Common myeloid progenitor, CD34-positive (primary cell): ENCODE measurements around the gene NUP188.

Experiments used
- CTCF ChIA-PET: fragments of 350-600 bp; sonication (Branson Sonifier 250); formaldehyde crosslinking; loops from one replicate; lab custom pipeline; 2021; ENCODE audit warnings: antibody characterized with exemption; lab: Charles Lee
- POLR2A ChIA-PET: fragments of 350-600 bp; sonication (Branson Sonifier 250); formaldehyde crosslinking; loops from one replicate; lab custom pipeline; 2021; ENCODE audit warnings: antibody characterized with exemption; lab: Charles Lee
- DNase-seq, 3 donors: peaks; one replicate each; pipeline versions ENCODE4 v3.0.0 to v3.0.0-alpha.2; 2013
- H3K27ac ChIP-seq, 2 experiments: 1 replicate in 1 of 2; 2 replicates in 1 of 2; pipeline ENCODE4 v1.7.0; 2013; ENCODE audit warnings: inconsistent platforms in 2 of 2, low read length in 2 of 2, mild to moderate bottlenecking in 2 of 2, low read depth in 1 of 2, moderate library complexity in 1 of 2; ENCODE audit not compliant: severe bottlenecking in 2 of 2, insufficient read depth in 1 of 2, poor library complexity in 1 of 2
- H3K27me3 ChIP-seq, 5 experiments: replicated peaks in 2 of 5; 1 replicate in 3 of 5; 2 replicates in 2 of 5; pipeline versions ENCODE4 v1.6.1 to v1.7.0; 2013; ENCODE audit warnings: low read length in 4 of 5, mild to moderate bottlenecking in 2 of 5, moderate library complexity in 2 of 5, inconsistent platforms in 1 of 5; ENCODE audit not compliant: insufficient read depth in 5 of 5, control insufficient read depth in 4 of 5
- H3K36me3 ChIP-seq, 4 experiments: 1 replicate in 2 of 4; 2 replicates in 2 of 4; pipeline versions ENCODE4 v1.6.1 to v1.7.0; 2013; ENCODE audit warnings: low read length in 3 of 4, control low read depth in 1 of 4, mild to moderate bottlenecking in 1 of 4; ENCODE audit not compliant: control insufficient read depth in 4 of 4, insufficient read depth in 4 of 4
- H3K4me1 ChIP-seq, 4 experiments: 1 replicate in 3 of 4; 2 replicates in 1 of 4; pipeline versions ENCODE4 v1.6.1 to v1.7.1; 2013; ENCODE audit warnings: low read length in 3 of 4, mild to moderate bottlenecking in 3 of 4, control low read depth in 1 of 4, inconsistent platforms in 1 of 4, moderate library complexity in 1 of 4; ENCODE audit not compliant: control insufficient read depth in 4 of 4, insufficient read depth in 4 of 4; ENCODE audit errors: control extremely low read depth in 1 of 4
- H3K4me3 ChIP-seq, 7 experiments: 1 replicate in 4 of 7; 2 replicates in 3 of 7; pipeline versions ENCODE4 v1.5.1 to v1.7.0; 2013; ENCODE audit warnings: mild to moderate bottlenecking in 7 of 7, low read length in 6 of 7, moderate library complexity in 6 of 7, inconsistent platforms in 2 of 7, low read depth in 2 of 7, control low read depth in 1 of 7; ENCODE audit not compliant: insufficient read depth in 4 of 7, control insufficient read depth in 1 of 7; ENCODE audit errors: extremely low read depth in 1 of 7
- H3K9me3 ChIP-seq, 5 experiments: 1 replicate in 4 of 5; 2 replicates in 1 of 5; pipeline versions ENCODE4 v1.6.1 to v1.7.1; 2013; ENCODE audit warnings: low read length in 4 of 5, mild to moderate bottlenecking in 2 of 5, inconsistent platforms in 1 of 5, low read depth in 1 of 5, moderate library complexity in 1 of 5; ENCODE audit not compliant: control insufficient read depth in 4 of 5, insufficient read depth in 2 of 5; ENCODE audit errors: control extremely low read depth in 1 of 5
- WGBS: methylation state at CpG from one replicate; pipeline ENCODE4 v1.1.5; 2013; ENCODE audit not compliant: insufficient coverage; 5-methylcytosine and 5-hydroxymethylcytosine counted together

The NUP188 gene

GRCh38 chr9:128901822-128902221, 45.7 kb upstream of the NUP188 start:
- no peak for DNase-seq
- 90% methylated on average over 2 of the region's 5 CpGs for WGBS
- Histone ChIP-seq H3K4me1 (peaks cover 8 to 60% (median 49%) of the 10 kb centered on the region in 4 experiments), H3K27ac (peak overlapping the region in 1 of 2 experiments; percentile 54), H3K4me3 (peak overlapping the region in 1 of 7 experiments; percentile 38), H3K36me3 (peaks cover 0 to 3% (median 1%) of the 10 kb centered on the region in 4 experiments), H3K9me3 (no peaks in the 10 kb centered on the region), H3K27me3 (no peaks in the 10 kb centered on the region)
- CTCF ChIA-PET: interaction anchor here (1.1 to 1.7 kb wide), 3 partner anchors 16 to 26 kb away, joined by 3 to 7 read pairs (median 5); no protein-coding TSS in a partner anchor
- POLR2A ChIA-PET: interaction anchor here (0.6 kb wide), 1 partner anchor 23 kb away, joined by 3 read pairs; no protein-coding TSS in a partner anchor

- Histone ChIP-seq H3K9me3 (no peaks in the 10 kb centered on the region), H3K27ac (peak overlapping the region in 1 of 2 experiments; percentile 54), H3K4me3 (peak overlapping the region in 4 of 7 experiments; percentile 12 to 40 (median 26)), H3K4me1 (peaks cover 8 to 60% (median 49%) of the 10 kb centered on the region in 4 experiments), H3K27me3 (no peaks in the 10 kb centered on the region), H3K36me3 (peaks cover 0 to 10% (median 5%) of the 10 kb centered on the region in 4 experiments)
- peak; percentile 71 to 96 (median 92) for DNase-seq
- ChIA-PET POLR2A (interaction anchor here (0.6 kb wide), 2 partner anchors 22 to 59 kb away, joined by 3 read pairs; no protein-coding TSS in a partner anchor), CTCF (interaction anchor here (1.1 to 1.2 kb wide), 2 partner anchors 16 to 25 kb away, joined by 3 to 4 read pairs; no protein-coding TSS in a partner anchor)
- 48% methylated on average over 16 of the region's 23 CpGs for WGBS
These were observed 45.0 kb upstream of the NUP188 start for GRCh38 chr9:128902351-128903078.

- WGBS: no CpG with 5 or more reads among the region's 2 CpGs
- Histone ChIP-seq H3K27me3 (no peaks in the 10 kb centered on the region), H3K4me3 (peak overlapping the region in 1 of 7 experiments; percentile 23), H3K9me3 (no peaks in the 10 kb centered on the region), H3K27ac (peak overlapping the region in 1 of 2 experiments; percentile 54), H3K36me3 (peaks cover 3 to 16% (median 8%) of the 10 kb centered on the region in 4 experiments), H3K4me1 (peaks cover 8 to 58% (median 49%) of the 10 kb centered on the region in 4 experiments)
- CTCF ChIA-PET: interaction anchor here (0.6 to 1.2 kb wide), 3 partner anchors 15 to 268 kb away, joined by 3 to 4 read pairs (median 3); no protein-coding TSS in a partner anchor
- DNase-seq: no peak
- POLR2A ChIA-PET: no interaction called here
These were observed 44.4 kb upstream of the NUP188 start for GRCh38 chr9:128903079-128903461.

- CTCF ChIA-PET: interaction anchor here (0.6 kb wide), 1 partner anchor 269 kb away, joined by 3 read pairs; no protein-coding TSS in a partner anchor
- no peak for DNase-seq
These were observed 43.5 kb upstream of the NUP188 start for GRCh38 chr9:128903871-128904620.

GRCh38 chr9:128905964-128906363, 41.5 kb upstream of the NUP188 start:
- Histone ChIP-seq H3K27me3 (no peaks in the 10 kb centered on the region), H3K9me3 (no peaks in the 10 kb centered on the region), H3K27ac (no peak overlapping the region), H3K36me3 (peaks cover 5 to 40% (median 26%) of the 10 kb centered on the region in 4 experiments), H3K4me3 (no peak overlapping the region), H3K4me1 (peaks cover 0 to 31% (median 23%) of the 10 kb centered on the region in 4 experiments)
- ChIA-PET CTCF (interaction anchor here (1.1 to 1.7 kb wide), 2 partner anchors 13 to 22 kb away, joined by 3 to 9 read pairs; no protein-coding TSS in a partner anchor), POLR2A (interaction anchor here (0.6 kb wide), 1 partner anchor 38 kb away, joined by 3 read pairs; no protein-coding TSS in a partner anchor)
- DNase-seq: no peak
- WGBS: no CpG with 5 or more reads among the region's 7 CpGs

More at GRCh38 chr9:128903871-128904620, 43.5 kb upstream of the NUP188 start:
- Histone ChIP-seq H3K27me3 (no peaks in the 10 kb centered on the region), H3K4me3 (no peak overlapping the region), H3K4me1 (peaks cover 8 to 49% (median 40%) of the 10 kb centered on the region in 4 experiments), H3K27ac (no peak overlapping the region), H3K36me3 (peaks cover 3 to 26% (median 14%) of the 10 kb centered on the region in 4 experiments), H3K9me3 (no peaks in the 10 kb centered on the region)
- 96% methylated on average over 9 of the region's 10 CpGs for WGBS
- POLR2A ChIA-PET: no interaction called here

GRCh38 chr9:128906741-128907140, 40.8 kb upstream of the NUP188 start:
- DNase-seq: no peak
- H3K4me1 ChIP-seq: peaks cover 0 to 33% (median 23%) of the 10 kb centered on the region in 4 experiments
- 74% methylated on average over 2 of the region's 2 CpGs for WGBS
- H3K9me3 ChIP-seq: no peaks in the 10 kb centered on the region
- H3K27ac ChIP-seq: no peak overlapping the region
- no peaks in the 10 kb centered on the region for H3K27me3 ChIP-seq
- no peak overlapping the region for H3K4me3 ChIP-seq
- ChIA-PET CTCF (interaction anchor here (1.7 kb wide), 1 partner anchor 21 kb away, joined by 9 read pairs; no protein-coding TSS in a partner anchor), POLR2A (interaction anchor here (0.6 kb wide), 1 partner anchor 38 kb away, joined by 3 read pairs; no protein-coding TSS in a partner anchor)
- peaks cover 5 to 40% (median 26%) of the 10 kb centered on the region in 4 experiments for H3K36me3 ChIP-seq
